Neuronal stem cell (in vitro differentiated cells): ENCODE results near the gene TNFAIP3.

ENCODE experiments used
- DNase-seq: peaks from one replicate; pipeline ENCODE4 v3.0.0-alpha.2; 2013; ENCODE audit warnings: low spot score
- H2AFZ ChIP-seq: one replicate; pipeline ENCODE4 v1.6.1; 2013; ENCODE audit warnings: mild to moderate bottlenecking, low read length, inconsistent platforms
- H2AK5ac ChIP-seq: 2 replicates; pipeline ENCODE4 v1.6.1; 2013; ENCODE audit warnings: low read depth, mild to moderate bottlenecking, inconsistent platforms, low read length, moderate library complexity, mixed read lengths
- H2BK120ac ChIP-seq: 2 replicates; pipeline ENCODE4 v1.6.1; 2013; ENCODE audit warnings: low read depth, mild to moderate bottlenecking, inconsistent platforms, low read length, moderate library complexity, mixed read lengths
- H2BK12ac ChIP-seq: one replicate; pipeline ENCODE4 v1.6.1; 2013; ENCODE audit warnings: low read length, inconsistent platforms
- H2BK15ac ChIP-seq: 2 replicates; pipeline ENCODE4 v1.6.1; 2013; ENCODE audit warnings: mild to moderate bottlenecking, low read length, inconsistent platforms, mixed read lengths
- H2BK5ac ChIP-seq: one replicate; pipeline ENCODE4 v1.6.1; 2013; ENCODE audit warnings: inconsistent platforms, mild to moderate bottlenecking, low read length, moderate library complexity
- H3K14ac ChIP-seq: one replicate; pipeline ENCODE4 v1.6.1; 2013; ENCODE audit warnings: low read length, inconsistent platforms
- H3K18ac ChIP-seq: 2 replicates; pipeline ENCODE4 v1.6.1; 2013; ENCODE audit warnings: low read length, inconsistent platforms
- H3K23ac ChIP-seq: 2 replicates; pipeline ENCODE4 v1.6.1; 2013; ENCODE audit warnings: low read depth, mild to moderate bottlenecking, mixed read lengths, low read length, inconsistent platforms; ENCODE audit not compliant: poor library complexity
- H3K27ac ChIP-seq: replicated peaks from 3 replicates; pipeline ENCODE4 v1.5.1; 2013; ENCODE audit warnings: low read length, inconsistent platforms
- H3K27me3 ChIP-seq, 3 experiments: 2 replicates each; pipeline ENCODE4 v1.6.1; 2013; ENCODE audit warnings: low read length in 3 of 3, mild to moderate bottlenecking in 2 of 3, inconsistent platforms in 1 of 3, low read depth in 1 of 3, mixed read lengths in 1 of 3, moderate library complexity in 1 of 3; ENCODE audit not compliant: control insufficient read depth in 3 of 3, insufficient read depth in 3 of 3
- H3K36me3 ChIP-seq, 2 donors: replicated peaks in 1 of 2; 2 replicates each; pipeline ENCODE4 v1.6.1; 2013; ENCODE audit warnings: low read length in 2 of 2; ENCODE audit not compliant: control insufficient read depth in 2 of 2, insufficient read depth in 2 of 2
- H3K4ac ChIP-seq: 2 replicates; pipeline ENCODE4 v1.6.1; 2013; ENCODE audit warnings: inconsistent platforms, mild to moderate bottlenecking, low read length, moderate library complexity
- H3K4me1 ChIP-seq, 2 donors: 1 replicate in 1 of 2; 2 replicates in 1 of 2; pipeline ENCODE4 v1.6.1; 2013; ENCODE audit warnings: low read length in 2 of 2, low read depth in 1 of 2; ENCODE audit not compliant: control insufficient read depth in 2 of 2, insufficient read depth in 1 of 2
- H3K4me2 ChIP-seq: one replicate; pipeline ENCODE4 v1.6.1; 2013; ENCODE audit warnings: mild to moderate bottlenecking, low read length, inconsistent platforms; ENCODE audit not compliant: insufficient read depth, poor library complexity, severe bottlenecking
- H3K4me3 ChIP-seq, 2 donors: 2 replicates each; pipeline ENCODE4 v1.5.1; 2013; ENCODE audit warnings: low read length in 2 of 2, mild to moderate bottlenecking in 2 of 2, inconsistent platforms in 1 of 2, moderate library complexity in 1 of 2
- H3K79me1 ChIP-seq: one replicate; pipeline ENCODE4 v1.6.1; 2013; ENCODE audit warnings: low read depth, mild to moderate bottlenecking, inconsistent platforms, low read length, moderate library complexity
- H3K9ac ChIP-seq: one replicate; pipeline ENCODE4 v1.6.1; 2013; ENCODE audit warnings: mild to moderate bottlenecking, low read depth, low read length, inconsistent platforms; ENCODE audit not compliant: poor library complexity
- H3K9me3 ChIP-seq, 2 donors: replicated peaks in 1 of 2; 2 replicates each; pipeline versions ENCODE3 to v1.6.1; 2013; ENCODE audit warnings: low read length in 2 of 2, mild to moderate bottlenecking in 2 of 2, inconsistent platforms in 1 of 2, low read depth in 1 of 2, mixed read lengths in 1 of 2, moderate library complexity in 1 of 2; ENCODE audit not compliant: control insufficient read depth in 2 of 2, insufficient read depth in 1 of 2
- H4K8ac ChIP-seq: one replicate; pipeline ENCODE4 v1.6.1; 2013; ENCODE audit warnings: low read depth, mild to moderate bottlenecking, inconsistent platforms, low read length, moderate library complexity
- H4K91ac ChIP-seq: one replicate; pipeline ENCODE4 v1.6.1; 2013; ENCODE audit warnings: low read length, low read depth, mild to moderate bottlenecking, inconsistent platforms; ENCODE audit not compliant: poor library complexity
- WGBS, 2 donors: extraction: QIAGEN DNeasy Blood & Tissue Kit; methylation state at CpG; one replicate each; pipeline ENCODE4 v1.1.7; 2013; ENCODE audit warnings: missing lambda C conversion rate in 2 of 2, mixed read lengths in 1 of 2; ENCODE audit not compliant: insufficient read length in 2 of 2, insufficient replicate concordance in 1 of 2; ENCODE audit errors: extremely low coverage in 2 of 2; 5-methylcytosine and 5-hydroxymethylcytosine counted together

Gene TNFAIP3

DNA sequence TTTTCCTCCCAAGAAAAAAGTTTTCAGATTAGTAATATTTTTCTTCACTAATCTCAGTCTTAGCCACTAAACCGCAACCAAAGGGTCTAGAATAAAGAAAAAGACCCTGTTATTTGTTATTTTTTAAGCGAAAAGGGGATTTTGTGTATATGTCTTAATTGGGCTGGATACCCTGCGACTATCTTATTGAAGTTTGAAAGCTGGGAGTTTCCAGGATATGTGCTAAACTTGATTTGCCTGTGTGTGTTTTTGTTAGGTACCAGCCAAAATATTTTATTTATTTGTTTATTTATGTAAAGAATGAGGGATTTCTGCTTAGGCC is 52.4 kb downstream of the TNFAIP3 start:
- WGBS, 2 donors: no CpG with 5 or more reads among the region's 3 CpGs
- Histone ChIP-seq H3K23ac (no peak overlapping the region), H3K79me1 (no peaks in the 10 kb centered on the region)

DNA sequence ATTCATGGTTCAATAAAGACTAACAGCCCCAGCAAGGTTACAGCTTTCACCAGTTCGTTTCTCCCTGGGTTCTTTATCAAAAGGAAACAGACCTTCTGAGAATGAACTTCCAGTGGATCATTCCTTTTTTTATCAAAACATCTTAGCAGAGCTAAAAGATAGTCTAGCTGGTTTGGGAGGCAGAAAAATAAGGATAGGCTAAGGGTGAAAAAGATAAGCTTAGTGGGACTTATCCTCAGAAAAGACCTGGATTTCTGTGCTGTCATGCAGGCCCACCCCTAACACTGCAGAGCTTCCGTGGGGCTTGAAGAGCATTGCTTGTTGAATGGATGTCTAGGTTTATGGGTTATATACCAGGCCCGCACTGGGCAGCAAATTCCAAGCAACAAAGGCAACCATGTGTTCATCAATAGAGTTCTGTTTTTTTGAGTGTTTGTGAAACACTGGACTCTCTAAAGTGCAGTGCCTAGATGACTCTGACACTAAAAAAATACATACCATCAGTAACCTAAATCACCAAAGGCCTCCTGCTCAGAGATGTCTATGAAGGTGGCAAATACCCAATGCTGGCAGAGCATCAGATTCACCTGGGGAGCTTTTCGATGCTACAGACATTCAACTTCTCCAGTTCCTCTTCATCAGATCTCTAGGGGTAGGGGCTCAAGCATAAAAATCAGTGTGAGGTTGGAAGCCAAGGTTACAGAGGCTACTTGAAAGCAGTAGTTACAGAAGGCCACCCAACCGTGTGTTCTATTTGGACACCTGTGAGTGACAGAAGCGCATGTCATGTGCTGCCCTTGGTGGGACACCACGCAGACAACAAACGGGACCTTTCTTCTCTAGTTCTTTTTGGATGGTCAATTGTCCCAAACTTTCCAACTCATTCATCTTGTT is 53.0 kb downstream of the TNFAIP3 start:
- Histone ChIP-seq H2BK5ac (no peak overlapping the region), H3K4me3 (no peak overlapping the region), H3K4me2 (no peak overlapping the region), H2BK12ac (no peak overlapping the region), H3K23ac (no peak overlapping the region), H3K36me3 (no peaks in the 10 kb centered on the region), H3K4ac (no peak overlapping the region), H3K27me3 (no peaks in the 10 kb centered on the region), H4K91ac (no peak overlapping the region), H3K18ac (no peak overlapping the region), H2BK120ac (no peak overlapping the region), H3K9ac (no peak overlapping the region), H3K4me1 (no peaks in the 10 kb centered on the region), H3K9me3 (no peaks in the 10 kb centered on the region), H4K8ac (no peak overlapping the region), H2AFZ (no peak overlapping the region), H3K27ac (no peak overlapping the region), H2BK15ac (no peak overlapping the region), H3K79me1 (no peaks in the 10 kb centered on the region), H3K14ac (no peak overlapping the region), H2AK5ac (no peak overlapping the region)
- DNase-seq: no peak
- WGBS, 2 donors: no CpG with 5 or more reads among the region's 8 CpGs

More for the DNA sequence above, 52.4 kb downstream of the TNFAIP3 start:
- Histone ChIP-seq H2AK5ac (no peak overlapping the region), H2BK15ac (no peak overlapping the region), H3K4me2 (no peak overlapping the region), H4K8ac (no peak overlapping the region), H3K4ac (no peak overlapping the region), H2BK12ac (no peak overlapping the region), H3K36me3 (no peaks in the 10 kb centered on the region), H4K91ac (no peak overlapping the region), H2AFZ (no peak overlapping the region), H3K14ac (no peak overlapping the region), H3K27me3 (no peaks in the 10 kb centered on the region), H2BK5ac (no peak overlapping the region), H3K9ac (no peak overlapping the region), H3K18ac (no peak overlapping the region), H3K4me3 (no peak overlapping the region), H3K27ac (no peak overlapping the region), H3K4me1 (no peaks in the 10 kb centered on the region), H3K9me3 (no peaks in the 10 kb centered on the region), H2BK120ac (no peak overlapping the region)
- DNase-seq: no peak

DNA sequence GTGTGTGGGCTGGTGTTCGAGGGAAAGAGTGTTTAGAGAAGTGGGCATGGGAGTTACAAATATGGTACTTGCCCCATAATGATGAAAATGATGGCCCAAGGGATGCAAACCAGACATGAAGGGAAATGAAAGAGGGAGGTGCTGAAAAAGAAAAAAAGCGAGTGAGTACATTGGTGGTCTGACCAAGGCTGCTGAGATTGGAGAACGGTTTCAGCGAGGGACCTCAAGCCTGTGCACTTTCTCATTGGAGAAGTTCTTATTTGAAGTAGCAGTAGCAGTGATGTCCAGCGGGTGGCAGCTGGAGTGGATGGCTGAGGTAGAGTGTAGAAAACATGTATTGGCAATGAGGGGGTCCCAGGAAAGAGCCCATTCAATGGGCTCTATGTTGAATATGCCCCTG is 54.8 kb downstream of the TNFAIP3 start:
- H3K23ac ChIP-seq: no peak overlapping the region
- no peaks in the 10 kb centered on the region for H3K9me3 ChIP-seq
- H3K4me2 ChIP-seq: no peak overlapping the region
- no peak overlapping the region for H2AFZ ChIP-seq
- no peak overlapping the region for H2BK120ac ChIP-seq
- no peaks in the 10 kb centered on the region for H3K79me1 ChIP-seq
- H2BK5ac ChIP-seq: no peak overlapping the region
- H3K27ac ChIP-seq: no peak overlapping the region
- no peak overlapping the region for H3K9ac ChIP-seq
- H2AK5ac ChIP-seq: no peak overlapping the region
- H4K8ac ChIP-seq: no peak overlapping the region
- no peak overlapping the region for H4K91ac ChIP-seq
- no peak overlapping the region for H2BK15ac ChIP-seq
- H3K14ac ChIP-seq: no peak overlapping the region
- H3K4me1 ChIP-seq: peaks cover 0 to 6% of the 10 kb centered on the region in 2 donors
- H3K36me3 ChIP-seq: no peaks in the 10 kb centered on the region
- H3K4ac ChIP-seq: no peak overlapping the region
- no peak for DNase-seq
- no peak overlapping the region for H2BK12ac ChIP-seq
- H3K4me3 ChIP-seq: no peak overlapping the region
- H3K18ac ChIP-seq: no peak overlapping the region
- H3K27me3 ChIP-seq: peaks cover 0 to 9% (median 0%) of the 10 kb centered on the region in 3 experiments
- WGBS, 2 donors: no CpG with 5 or more reads among the region's 5 CpGs

DNA sequence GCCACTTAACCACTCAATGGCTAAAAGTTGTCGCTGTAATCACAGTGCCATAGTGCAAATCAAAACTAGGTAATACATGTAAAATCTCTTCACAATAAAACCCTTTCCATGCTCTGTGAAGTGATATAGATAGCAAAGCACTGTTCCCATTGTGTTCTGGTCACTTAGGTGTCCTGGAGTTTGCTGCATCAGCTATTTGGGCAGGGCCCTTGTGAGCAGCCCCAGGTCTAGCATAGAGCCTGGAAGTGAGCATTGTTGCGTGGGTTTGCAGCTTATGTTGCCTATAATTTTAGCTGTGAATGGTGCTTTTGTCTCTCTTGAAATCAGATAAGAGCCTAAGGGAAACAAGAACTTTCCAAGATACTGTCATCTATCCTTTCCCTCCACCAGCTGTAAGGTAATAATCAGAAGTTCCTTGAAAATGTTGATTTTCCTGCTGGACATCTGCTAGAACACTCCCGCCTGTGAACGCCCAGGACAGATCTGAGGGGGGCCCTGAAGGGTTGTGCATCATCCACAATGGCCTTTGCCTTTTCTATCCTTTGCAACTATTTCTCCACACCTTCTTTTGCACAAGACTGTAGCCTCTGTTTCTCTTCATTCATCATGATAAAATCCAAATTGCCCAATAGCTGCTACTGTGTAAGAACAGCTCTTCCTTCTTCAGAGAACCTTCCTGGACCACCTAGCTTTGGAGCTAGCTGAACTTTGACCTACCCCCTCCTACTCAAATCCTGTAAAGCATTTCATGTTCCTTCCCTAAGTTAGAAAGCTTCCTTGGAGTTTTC is 57.0 kb downstream of the TNFAIP3 start:
- Histone ChIP-seq H3K23ac (no peak overlapping the region), H4K8ac (no peak overlapping the region), H2BK12ac (no peak overlapping the region), H2AK5ac (no peak overlapping the region), H3K27me3 (peaks cover 0 to 14% (median 0%) of the 10 kb centered on the region in 3 experiments), H3K79me1 (no peaks in the 10 kb centered on the region), H2BK15ac (no peak overlapping the region), H3K9ac (no peak overlapping the region), H3K9me3 (no peaks in the 10 kb centered on the region), H3K27ac (no peak overlapping the region), H2AFZ (no peak overlapping the region), H3K4me3 (no peak overlapping the region), H3K4me1 (peaks cover 0 to 8% of the 10 kb centered on the region in 2 donors), H3K36me3 (no peaks in the 10 kb centered on the region), H2BK120ac (no peak overlapping the region), H4K91ac (no peak overlapping the region), H3K18ac (no peak overlapping the region), H3K4me2 (no peak overlapping the region), H2BK5ac (no peak overlapping the region), H3K4ac (no peak overlapping the region), H3K14ac (no peak overlapping the region)
- no CpG with 5 or more reads among the region's 4 CpGs for WGBS, 2 donors
- no peak for DNase-seq
